CD8-positive, alpha-beta memory T cell (primary cell): ENCODE results near the gene POMT1. TPM values are rescaled to one million over a fixed set of nuclear protein-coding genes. Genes with fewer than 3 reads are reported as not detected.

Source experiments
- CTCF ChIA-PET: fragments of 350-600 bp; sonication (Branson Sonifier 250); formaldehyde crosslinking; loops from one replicate; lab custom pipeline; 2021; ENCODE audit warnings: antibody characterized with exemption; lab: Charles Lee
- POLR2A ChIA-PET: fragments of 350-600 bp; sonication (Branson Sonifier 250); formaldehyde crosslinking; loops from one replicate; lab custom pipeline; 2021; ENCODE audit warnings: antibody characterized with exemption; lab: Charles Lee
- DNase-seq, 5 donors: peaks; one replicate each; pipeline versions ENCODE4 v3.0.0 to v3.0.0-alpha.2; 2020 to 2022; ENCODE audit warnings: mixed read lengths in 1 of 5
- H3K27ac ChIP-seq: one replicate; pipeline ENCODE4 v1.7.0; 2013; ENCODE audit warnings: low read depth, mild to moderate bottlenecking, low read length, moderate library complexity
- H3K27me3 ChIP-seq: 2 replicates; pipeline ENCODE4 v1.7.0; 2013; ENCODE audit warnings: low read length, mild to moderate bottlenecking; ENCODE audit not compliant: insufficient read depth, poor library complexity, severe bottlenecking
- H3K36me3 ChIP-seq: 2 replicates; pipeline ENCODE4 v1.7.0; 2013; ENCODE audit warnings: mild to moderate bottlenecking, low read length, moderate library complexity; ENCODE audit not compliant: insufficient read depth
- H3K4me1 ChIP-seq: 2 replicates; pipeline ENCODE4 v1.7.0; 2013; ENCODE audit warnings: mild to moderate bottlenecking, low read length, moderate library complexity; ENCODE audit not compliant: insufficient read depth
- H3K4me3 ChIP-seq: 2 replicates; pipeline ENCODE4 v1.7.0; 2013; ENCODE audit warnings: mild to moderate bottlenecking, low read length
- H3K9me3 ChIP-seq: 2 replicates; pipeline ENCODE4 v1.7.0; 2013; ENCODE audit warnings: mild to moderate bottlenecking, low read length
- H3K27ac Mint-ChIP-seq, 8 donors: one replicate each; pipeline ENCODE4 v1.8.0; 2020 to 2021; ENCODE audit warnings: mixed read lengths in 8 of 8, mild to moderate bottlenecking in 6 of 8, inconsistent platforms in 3 of 8, moderate library complexity in 3 of 8
- H3K27me3 Mint-ChIP-seq, 2 donors: one replicate each; pipeline ENCODE4 v1.8.0; 2020 to 2021; ENCODE audit warnings: mixed read lengths in 2 of 2, mild to moderate bottlenecking in 1 of 2, moderate library complexity in 1 of 2
- H3K36me3 Mint-ChIP-seq, 3 donors: one replicate each; pipeline ENCODE4 v1.8.0; 2020 to 2021; ENCODE audit warnings: mixed read lengths in 3 of 3, inconsistent platforms in 1 of 3, mild to moderate bottlenecking in 1 of 3
- H3K4me1 Mint-ChIP-seq, 3 donors: one replicate each; pipeline ENCODE4 v1.8.0; 2020 to 2021; ENCODE audit warnings: mixed read lengths in 3 of 3, inconsistent platforms in 1 of 3, mild to moderate bottlenecking in 1 of 3
- H3K4me3 Mint-ChIP-seq, 7 donors: one replicate each; pipeline ENCODE4 v1.8.0; 2020 to 2021; ENCODE audit warnings: mixed read lengths in 7 of 7, mild to moderate bottlenecking in 6 of 7, moderate library complexity in 4 of 7, inconsistent platforms in 2 of 7
- H3K9me3 Mint-ChIP-seq, 5 donors: one replicate each; pipeline ENCODE4 v1.8.0; 2020 to 2022; ENCODE audit warnings: mixed read lengths in 5 of 5, mild to moderate bottlenecking in 3 of 5, moderate library complexity in 2 of 5, inconsistent platforms in 1 of 5
- polyA plus RNA-seq: library from polyadenylated mRNA; unstranded; fragments of 300-500 nt; fragmentation: Illumina TruSeq; gene quantifications from one replicate; pipeline ENCODE4 v1.2.3, GENCODE V29; 2021
- total RNA-seq, 2 experiments: library from RNA; stranded (reverse); gene quantifications; one replicate each; pipeline ENCODE4 v1.2.3, GENCODE V29; 2021

The POMT1 gene
- total and polyA plus RNA-seq, 3 experiments from 2014 or later: 18.4 to 35.3 (median 31.6) TPM

DNA sequence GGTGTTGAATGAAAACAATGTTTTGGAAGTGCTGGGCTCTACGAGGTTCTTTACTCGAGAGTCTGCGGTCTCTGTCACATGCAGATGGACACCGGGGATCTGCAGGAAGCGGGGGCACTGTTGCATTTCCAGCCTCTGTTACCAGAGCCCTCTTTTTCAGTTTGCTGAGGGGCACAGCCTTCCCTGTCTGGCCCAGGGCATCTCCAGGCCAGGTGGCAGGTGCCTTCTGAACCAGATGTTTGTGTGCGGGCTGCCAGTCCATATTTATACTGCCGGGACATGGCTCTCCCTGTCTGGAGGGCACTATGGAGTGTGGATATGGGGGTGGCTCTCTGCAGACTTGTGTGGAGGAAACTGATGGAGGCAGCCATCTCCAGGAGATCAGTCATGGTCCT, 18.7 kb upstream of the POMT1 start:
- Histone ChIP-seq H3K27ac (no peak overlapping the region), H3K27me3 (no peaks in the 10 kb centered on the region), H3K4me3 (no peak overlapping the region), H3K36me3 (peaks cover 85% of the 10 kb centered on the region), H3K9me3 (no peaks in the 10 kb centered on the region), H3K4me1 (no peaks in the 10 kb centered on the region)
- Mint-ChIP-seq H3K4me1 (peaks cover 0 to 2% (median 2%) of the 10 kb centered on the region in 3 donors), H3K9me3 (no peaks in the 10 kb centered on the region), H3K4me3 (no peak overlapping the region), H3K27ac (peak overlapping the region in 1 of 8 donors; percentile 32), H3K36me3 (peaks cover 9 to 95% (median 10%) of the 10 kb centered on the region in 3 donors), H3K27me3 (no peaks in the 10 kb centered on the region)
- CTCF ChIA-PET: interaction anchor here (1.2 kb wide), 1 partner anchor 133 kb away, joined by 3 read pairs; no protein-coding TSS in a partner anchor
- DNase-seq: no peak
- POLR2A ChIA-PET: no interaction called here

DNA sequence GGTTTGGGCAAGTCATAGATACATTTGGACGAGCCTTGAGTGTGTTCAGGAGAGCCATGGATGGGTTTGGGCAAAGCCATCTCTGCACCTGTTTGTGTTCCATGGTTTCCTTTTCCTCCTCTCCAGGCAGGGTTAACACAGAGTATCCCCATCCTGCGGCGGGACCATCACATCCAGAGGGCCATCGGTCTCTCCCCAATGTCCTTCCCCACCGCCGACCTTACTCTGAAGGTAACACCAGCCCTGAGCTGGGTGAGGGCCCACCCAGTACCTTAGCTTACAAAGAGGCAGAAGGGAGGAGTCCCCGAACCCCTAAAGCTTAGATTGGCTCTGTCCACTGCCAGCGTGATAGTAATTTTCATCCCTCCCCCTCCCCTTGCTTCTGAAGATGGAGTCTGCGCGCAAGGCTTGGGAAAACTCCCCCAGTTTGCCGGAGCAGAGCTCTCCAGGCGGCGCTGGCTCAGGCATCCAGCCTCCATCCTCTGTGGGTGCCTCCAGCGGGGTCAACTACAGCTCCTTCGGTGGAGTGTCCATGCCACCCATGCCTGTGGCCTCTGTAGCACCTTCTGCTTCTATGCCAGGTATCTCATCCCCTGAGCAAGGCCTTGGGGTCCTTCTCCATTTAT, 18.0 kb upstream of the POMT1 start:
- H3K27ac Mint-ChIP-seq: peak overlapping the region in 2 of 8 donors; percentile 64 to 76
- CTCF ChIA-PET: interaction anchor here (1.2 kb wide), 1 partner anchor 134 kb away, joined by 3 read pairs; no protein-coding TSS in a partner anchor
- peaks cover 5 to 94% (median 9%) of the 10 kb centered on the region in 3 donors for H3K36me3 Mint-ChIP-seq
- Histone ChIP-seq H3K9me3 (no peaks in the 10 kb centered on the region), H3K27me3 (no peaks in the 10 kb centered on the region), H3K27ac (no peak overlapping the region), H3K4me3 (no peak overlapping the region), H3K36me3 (peaks cover 84% of the 10 kb centered on the region), H3K4me1 (no peaks in the 10 kb centered on the region)
- H3K27me3 Mint-ChIP-seq: no peaks in the 10 kb centered on the region
- H3K4me3 Mint-ChIP-seq: no peak overlapping the region
- no peaks in the 10 kb centered on the region for H3K9me3 Mint-ChIP-seq
- POLR2A ChIA-PET: interaction anchor here (0.6 kb wide), 1 partner anchor 123 kb away, joined by 3 read pairs; no protein-coding TSS in a partner anchor
- no peak for DNase-seq
- peaks cover 0 to 2% (median 2%) of the 10 kb centered on the region in 3 donors for H3K4me1 Mint-ChIP-seq

DNA sequence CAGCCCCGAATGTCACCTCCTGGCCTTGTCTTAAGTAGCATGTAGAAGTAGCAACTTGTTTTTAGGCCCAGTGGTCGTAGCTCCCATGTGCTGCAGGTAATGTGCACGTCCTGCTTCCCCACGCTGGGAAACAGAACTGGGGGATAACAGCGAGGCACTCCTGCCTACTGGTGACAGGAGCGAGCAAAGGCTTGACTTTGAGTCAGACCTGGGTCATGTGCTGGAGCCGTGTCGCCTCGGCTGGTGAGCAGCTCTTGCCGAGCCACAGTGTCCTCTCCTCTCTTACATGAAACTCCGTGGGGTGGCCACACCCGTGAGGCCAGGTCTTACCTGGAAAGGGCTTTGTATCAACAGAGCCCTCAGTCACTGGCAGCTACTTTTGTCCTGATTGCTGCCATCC, 17.5 kb upstream of the POMT1 start:
- peak overlapping the region in 2 of 8 donors; percentile 46 to 82 for H3K27ac Mint-ChIP-seq
- H3K9me3 ChIP-seq: no peaks in the 10 kb centered on the region
- H3K4me3 Mint-ChIP-seq: no peak overlapping the region
- no peak for DNase-seq
- peaks cover 85% of the 10 kb centered on the region for H3K36me3 ChIP-seq
- H3K4me3 ChIP-seq: no peak overlapping the region
- no peak overlapping the region for H3K27ac ChIP-seq
- H3K27me3 ChIP-seq: no peaks in the 10 kb centered on the region
- H3K36me3 Mint-ChIP-seq: peaks cover 9 to 95% (median 14%) of the 10 kb centered on the region in 3 donors
- H3K4me1 ChIP-seq: no peaks in the 10 kb centered on the region
- H3K27me3 Mint-ChIP-seq: no peaks in the 10 kb centered on the region
- no peaks in the 10 kb centered on the region for H3K9me3 Mint-ChIP-seq
- ChIA-PET POLR2A (interaction anchor here (0.6 kb wide), 1 partner anchor 124 kb away, joined by 3 read pairs; no protein-coding TSS in a partner anchor), CTCF (interaction anchor here (1.2 kb wide), 1 partner anchor 135 kb away, joined by 3 read pairs; no protein-coding TSS in a partner anchor)
- peaks cover 0 to 5% (median 2%) of the 10 kb centered on the region in 3 donors for H3K4me1 Mint-ChIP-seq

DNA sequence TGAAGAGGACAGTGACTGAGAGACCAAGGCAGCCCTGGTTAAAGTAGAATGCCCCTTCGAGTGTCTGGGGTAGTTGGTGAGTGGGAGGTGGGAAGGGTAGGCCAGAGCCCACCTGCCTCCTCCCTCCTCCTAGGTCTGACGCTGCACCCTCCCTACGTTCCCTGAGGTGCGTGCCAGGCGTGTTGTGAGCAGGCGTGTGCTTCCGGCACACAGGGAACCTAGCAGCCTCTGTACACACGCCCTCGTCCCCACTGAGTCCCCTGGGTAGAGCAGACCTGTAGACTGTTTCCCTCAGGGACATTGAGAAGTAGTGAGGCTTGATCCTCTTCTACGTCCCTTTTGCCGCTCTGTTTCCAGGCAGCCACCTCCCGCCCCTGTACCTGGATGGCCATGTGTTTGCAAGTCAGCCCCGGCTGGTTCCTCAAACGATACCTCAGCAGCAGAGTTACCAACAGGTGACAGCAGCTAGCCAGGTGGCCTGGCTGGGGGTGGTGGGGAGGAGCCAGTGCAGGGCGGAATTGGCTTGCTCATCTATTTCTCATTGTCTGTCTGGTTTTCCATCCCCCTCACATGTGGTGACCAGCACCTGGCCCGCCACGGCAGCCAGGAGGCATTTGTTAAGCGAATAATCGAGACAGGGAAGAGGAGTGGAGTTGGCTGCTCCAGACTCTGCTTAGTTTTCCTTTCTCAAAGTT, 16.8 kb upstream of the POMT1 start:
- no peak for DNase-seq
- Mint-ChIP-seq H3K4me3 (no peak overlapping the region), H3K36me3 (peaks cover 13 to 97% (median 15%) of the 10 kb centered on the region in 3 donors), H3K4me1 (peaks cover 0 to 5% (median 2%) of the 10 kb centered on the region in 3 donors), H3K27ac (peak overlapping the region in 3 of 8 donors; percentile 23 to 71 (median 29)), H3K27me3 (peaks cover 0 to 1% of the 10 kb centered on the region in 2 donors), H3K9me3 (no peaks in the 10 kb centered on the region)
- ChIA-PET CTCF (no interaction called here), POLR2A (no interaction called here)
- Histone ChIP-seq H3K36me3 (peaks cover 86% of the 10 kb centered on the region), H3K27ac (no peak overlapping the region), H3K27me3 (no peaks in the 10 kb centered on the region), H3K9me3 (no peaks in the 10 kb centered on the region), H3K4me1 (no peaks in the 10 kb centered on the region), H3K4me3 (no peak overlapping the region)

DNA sequence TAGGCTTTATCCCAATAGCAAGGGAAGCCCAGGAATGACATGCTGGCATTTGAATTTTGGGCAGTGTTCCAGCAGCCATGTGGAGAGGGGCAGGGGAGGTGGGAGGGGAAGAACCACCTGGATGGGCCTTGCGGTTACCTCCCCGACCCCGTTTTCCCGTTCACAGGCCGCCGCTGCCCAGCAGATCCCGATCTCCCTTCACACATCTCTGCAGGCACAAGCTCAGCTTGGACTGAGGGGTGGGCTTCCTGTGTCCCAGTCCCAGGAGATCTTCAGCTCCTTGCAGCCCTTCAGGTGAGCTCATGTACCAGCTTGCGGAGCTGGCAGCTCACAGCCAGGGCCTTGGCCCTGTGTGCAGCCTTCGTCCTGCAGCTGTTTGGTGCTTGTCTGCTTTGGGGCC, 15.7 kb upstream of the POMT1 start:
- no peak overlapping the region for H3K27ac ChIP-seq
- H3K4me1 Mint-ChIP-seq: peaks cover 0 to 5% (median 1%) of the 10 kb centered on the region in 3 donors
- H3K36me3 ChIP-seq: peaks cover 90% of the 10 kb centered on the region
- DNase-seq: no peak
- no peaks in the 10 kb centered on the region for H3K27me3 ChIP-seq
- no peaks in the 10 kb centered on the region for H3K9me3 ChIP-seq
- CTCF ChIA-PET: no interaction called here
- H3K4me3 Mint-ChIP-seq: peak overlapping the region in 1 of 7 donors; percentile 40
- H3K27ac Mint-ChIP-seq: peak overlapping the region in 2 of 8 donors; percentile 63 to 88
- no peaks in the 10 kb centered on the region for H3K9me3 Mint-ChIP-seq
- peaks cover 0 to 1% of the 10 kb centered on the region in 2 donors for H3K27me3 Mint-ChIP-seq
- H3K36me3 Mint-ChIP-seq: peaks cover 12 to 99% (median 18%) of the 10 kb centered on the region in 3 donors
- no peak overlapping the region for H3K4me3 ChIP-seq
- H3K4me1 ChIP-seq: no peaks in the 10 kb centered on the region
- POLR2A ChIA-PET: interaction anchor here (0.5 kb wide), 1 partner anchor 44 kb away, joined by 3 read pairs; the partner anchor contains the start of gene UCK1

DNA sequence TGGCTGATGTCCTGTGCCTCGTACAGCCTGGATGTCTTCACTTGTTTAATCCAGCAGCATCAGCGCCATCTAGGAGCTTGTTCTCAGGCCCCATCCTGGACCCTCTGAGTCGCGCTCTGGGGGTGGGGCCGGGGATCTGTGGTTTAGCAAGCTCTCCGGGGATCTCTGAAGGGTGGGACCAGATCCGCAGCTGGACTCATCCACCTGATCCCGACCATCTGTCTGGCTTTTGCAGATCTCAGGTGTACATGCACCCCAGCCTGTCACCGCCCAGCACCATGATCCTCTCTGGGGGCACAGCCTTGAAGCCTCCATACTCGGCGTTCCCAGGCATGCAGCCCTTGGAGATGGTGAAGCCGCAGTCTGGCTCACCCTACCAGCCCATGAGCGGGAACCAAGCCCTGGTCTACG, 15.1 kb upstream of the POMT1 start:
- no peaks in the 10 kb centered on the region for H3K4me1 ChIP-seq
- Mint-ChIP-seq H3K27ac (peak overlapping the region in 1 of 8 donors; percentile 58), H3K9me3 (no peaks in the 10 kb centered on the region), H3K4me3 (no peak overlapping the region), H3K36me3 (peaks cover 9 to 99% (median 15%) of the 10 kb centered on the region in 3 donors), H3K4me1 (peaks cover 0 to 5% (median 0%) of the 10 kb centered on the region in 3 donors), H3K27me3 (peaks cover 0 to 1% of the 10 kb centered on the region in 2 donors)
- no peak for DNase-seq
- H3K27me3 ChIP-seq: no peaks in the 10 kb centered on the region
- ChIA-PET POLR2A (interaction anchor here (0.5 kb wide), 1 partner anchor 44 kb away, joined by 3 read pairs; the partner anchor contains the start of gene UCK1), CTCF (no interaction called here)
- no peak overlapping the region for H3K27ac ChIP-seq
- H3K36me3 ChIP-seq: peaks cover 89% of the 10 kb centered on the region
- H3K4me3 ChIP-seq: no peak overlapping the region
- no peaks in the 10 kb centered on the region for H3K9me3 ChIP-seq

DNA sequence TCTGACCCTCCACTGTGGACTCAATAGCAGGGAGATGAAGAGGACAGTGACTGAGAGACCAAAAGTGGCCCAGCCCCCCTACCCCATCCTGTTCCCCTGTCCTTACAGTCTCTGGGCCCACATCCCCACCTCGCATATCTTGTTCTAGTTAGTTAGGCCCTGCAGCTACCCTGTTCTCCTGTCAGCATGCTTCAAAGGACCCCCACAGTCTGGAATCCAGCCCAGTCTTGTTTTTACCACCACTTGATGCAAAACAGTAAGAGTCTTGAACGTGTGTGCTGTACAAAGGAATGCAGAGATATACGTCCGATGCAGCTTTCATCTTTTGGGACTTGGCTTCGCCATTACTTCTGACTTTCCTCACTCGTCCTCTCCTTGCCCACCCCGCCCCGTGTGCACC, 12.2 kb upstream of the POMT1 start:
- no peak overlapping the region for H3K4me3 Mint-ChIP-seq
- H3K27me3 ChIP-seq: no peaks in the 10 kb centered on the region
- no peaks in the 10 kb centered on the region for H3K9me3 ChIP-seq
- H3K36me3 Mint-ChIP-seq: peaks cover 12 to 99% (median 27%) of the 10 kb centered on the region in 3 donors
- peaks cover 0 to 4% of the 10 kb centered on the region in 2 donors for H3K27me3 Mint-ChIP-seq
- no peak for DNase-seq
- H3K36me3 ChIP-seq: peaks cover 86% of the 10 kb centered on the region
- H3K27ac Mint-ChIP-seq: peak overlapping the region in 6 of 8 donors; percentile 12 to 82 (median 58)
- H3K4me1 ChIP-seq: no peaks in the 10 kb centered on the region
- no peak overlapping the region for H3K27ac ChIP-seq
- POLR2A ChIA-PET: no interaction called here
- CTCF ChIA-PET: interaction anchor here (2.6 kb wide), 1 partner anchor 9 kb away, joined by 8 read pairs; no protein-coding TSS in a partner anchor
- no peak overlapping the region for H3K4me3 ChIP-seq
- no peaks in the 10 kb centered on the region for H3K9me3 Mint-ChIP-seq
- peaks cover 0 to 5% (median 0%) of the 10 kb centered on the region in 3 donors for H3K4me1 Mint-ChIP-seq
